GM23338 (cell line): ENCODE data around the gene ZNF566.

Experiments used
- CTCF ChIP-seq, 2 experiments: fragments of 200-600 bp in 1 of 2; sonication (generic) in 1 of 2; conservative IDR thresholded peaks; 2 replicates each; pipeline versions ENCODE4 v1.5.1 to v1.6.1; 2016 to 2017; ENCODE audit warnings: antibody characterized with exemption in 2 of 2, low read depth in 2 of 2, mild to moderate bottlenecking in 2 of 2, moderate library complexity in 1 of 2
- STAT1 ChIP-seq: IDR thresholded peaks from one replicate; pipeline ENCODE4 v1.6.1; 2016; ENCODE audit warnings: antibody characterized with exemption; ENCODE audit not compliant: unreplicated experiment

- TF ChIP-seq CTCF (conservative IDR thresholded peaks at IDR 0.05; ENCODE audit: low read depth in 2 of 2) = no peak
- no peak for TF ChIP-seq STAT1
These were observed 71.5 kb downstream of the ZNF566 start for GRCh38 chr19:36417752-36418286.
